GM23338 (cell line): ENCODE data around the gene RPS19BP1.

ENCODE experiments used
- CREB1 ChIP-seq: fragments of 250-450 bp; sonication (Bioruptor Pico); IDR thresholded peaks from 2 replicates; pipeline ENCODE4 v1.5.0; 2020; ENCODE audit warnings: low read depth, mild to moderate bottlenecking, moderate library complexity
- CTCF ChIP-seq, 2 experiments: fragments of 200-600 bp in 1 of 2; sonication (generic) in 1 of 2; conservative IDR thresholded peaks; 2 replicates each; pipeline versions ENCODE4 v1.5.1 to v1.6.1; 2016 to 2017; ENCODE audit warnings: antibody characterized with exemption in 2 of 2, low read depth in 2 of 2, mild to moderate bottlenecking in 2 of 2, moderate library complexity in 1 of 2
- ETS1 ChIP-seq: IDR thresholded peaks from 2 replicates; pipeline ENCODE4 v1.6.1; 2016; ENCODE audit warnings: antibody characterized with exemption
- EZH2 ChIP-seq: fragments of 200-600 bp; sonication (generic); IDR thresholded peaks from one replicate; pipeline ENCODE4 v1.8.0; 2017; ENCODE audit warnings: antibody characterized with exemption, mild to moderate bottlenecking, low read depth; ENCODE audit not compliant: unreplicated experiment
- EZH2phosphoT487 ChIP-seq: fragments of 200-600 bp; sonication (generic); IDR thresholded peaks from one replicate; pipeline ENCODE4 v1.8.1; 2018; ENCODE audit warnings: antibody characterized with exemption; ENCODE audit not compliant: unreplicated experiment
- JUNB ChIP-seq: IDR thresholded peaks from one replicate; pipeline ENCODE4 v1.6.1; 2016; ENCODE audit warnings: antibody characterized with exemption; ENCODE audit not compliant: unreplicated experiment
- NANOG ChIP-seq: IDR thresholded peaks from 2 replicates; pipeline ENCODE4 v1.6.1; 2016; ENCODE audit warnings: antibody characterized with exemption, borderline replicate concordance
- POLR2AphosphoS5 ChIP-seq: IDR thresholded peaks from 2 replicates; pipeline ENCODE4 v1.6.1; 2016; ENCODE audit warnings: antibody characterized with exemption, low read depth
- STAT1 ChIP-seq: IDR thresholded peaks from one replicate; pipeline ENCODE4 v1.6.1; 2016; ENCODE audit warnings: antibody characterized with exemption; ENCODE audit not compliant: unreplicated experiment
- ZNF114 ChIP-seq: fragments of 250-450 bp; sonication (Bioruptor Pico); IDR thresholded peaks from 2 replicates; pipeline ENCODE4 v1.5.0; 2020; ENCODE audit warnings: mild to moderate bottlenecking, moderate library complexity
- ZNF331 ChIP-seq: fragments of 250-450 bp; sonication (Bioruptor Pico); IDR thresholded peaks from 2 replicates; pipeline ENCODE4 v1.5.0; 2020; ENCODE audit warnings: low read depth, mild to moderate bottlenecking, moderate library complexity
- ZNF462 ChIP-seq: fragments of 250-450 bp; sonication (Bioruptor Pico); IDR thresholded peaks from 2 replicates; pipeline ENCODE4 v1.5.0; 2020; ENCODE audit warnings: mild to moderate bottlenecking, moderate library complexity
- TF ChIP-seq, protein P1 (sequence below): IDR thresholded peaks from one replicate; pipeline ENCODE4 v1.6.1; 2018; ENCODE audit warnings: antibody characterized with exemption; ENCODE audit not compliant: unreplicated experiment

DNA sequence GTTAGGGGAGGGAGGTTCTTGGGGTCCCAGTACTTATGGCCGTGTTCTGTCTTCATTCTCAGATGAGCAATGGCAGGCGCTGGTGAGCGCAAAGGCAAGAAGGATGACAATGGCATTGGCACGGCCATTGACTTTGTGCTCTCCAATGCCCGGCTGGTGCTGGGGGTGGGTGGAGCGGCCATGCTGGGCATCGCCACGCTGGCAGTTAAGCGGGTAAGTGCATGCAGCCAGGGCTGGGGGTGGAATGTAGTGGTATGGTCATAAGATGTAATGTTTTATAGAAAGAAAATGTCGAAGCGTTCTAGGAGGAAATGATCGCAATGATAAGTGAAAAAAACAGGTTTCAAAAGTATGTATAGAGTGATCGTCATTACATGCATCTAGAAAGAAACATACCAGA lies 21.3 kb downstream of the RPS19BP1 start:
- TF ChIP-seq CREB1 (CRISPR knock-in tag) (no peak), EZH2phosphoT487 (no peak), CTCF (conservative IDR thresholded peaks at IDR 0.05; ENCODE audit: low read depth in 2 of 2) (no peak), POLR2AphosphoS5 (no peak), JUNB (no peak), NANOG (no peak), EZH2 (no peak), STAT1 (no peak), ZNF114 (CRISPR knock-in tag) (no peak), ZNF331 (CRISPR knock-in tag) (no peak), ETS1 (no peak), ZNF462 (CRISPR knock-in tag) (no peak)
- TF ChIP-seq, protein P1, sequence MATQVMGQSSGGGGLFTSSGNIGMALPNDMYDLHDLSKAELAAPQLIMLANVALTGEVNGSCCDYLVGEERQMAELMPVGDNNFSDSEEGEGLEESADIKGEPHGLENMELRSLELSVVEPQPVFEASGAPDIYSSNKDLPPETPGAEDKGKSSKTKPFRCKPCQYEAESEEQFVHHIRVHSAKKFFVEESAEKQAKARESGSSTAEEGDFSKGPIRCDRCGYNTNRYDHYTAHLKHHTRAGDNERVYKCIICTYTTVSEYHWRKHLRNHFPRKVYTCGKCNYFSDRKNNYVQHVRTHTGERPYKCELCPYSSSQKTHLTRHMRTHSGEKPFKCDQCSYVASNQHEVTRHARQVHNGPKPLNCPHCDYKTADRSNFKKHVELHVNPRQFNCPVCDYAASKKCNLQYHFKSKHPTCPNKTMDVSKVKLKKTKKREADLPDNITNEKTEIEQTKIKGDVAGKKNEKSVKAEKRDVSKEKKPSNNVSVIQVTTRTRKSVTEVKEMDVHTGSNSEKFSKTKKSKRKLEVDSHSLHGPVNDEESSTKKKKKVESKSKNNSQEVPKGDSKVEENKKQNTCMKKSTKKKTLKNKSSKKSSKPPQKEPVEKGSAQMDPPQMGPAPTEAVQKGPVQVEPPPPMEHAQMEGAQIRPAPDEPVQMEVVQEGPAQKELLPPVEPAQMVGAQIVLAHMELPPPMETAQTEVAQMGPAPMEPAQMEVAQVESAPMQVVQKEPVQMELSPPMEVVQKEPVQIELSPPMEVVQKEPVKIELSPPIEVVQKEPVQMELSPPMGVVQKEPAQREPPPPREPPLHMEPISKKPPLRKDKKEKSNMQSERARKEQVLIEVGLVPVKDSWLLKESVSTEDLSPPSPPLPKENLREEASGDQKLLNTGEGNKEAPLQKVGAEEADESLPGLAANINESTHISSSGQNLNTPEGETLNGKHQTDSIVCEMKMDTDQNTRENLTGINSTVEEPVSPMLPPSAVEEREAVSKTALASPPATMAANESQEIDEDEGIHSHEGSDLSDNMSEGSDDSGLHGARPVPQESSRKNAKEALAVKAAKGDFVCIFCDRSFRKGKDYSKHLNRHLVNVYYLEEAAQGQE: no peak
